ENCODE results near the gene SLC2A9. TPM values are rescaled to one million over a fixed set of nuclear protein-coding genes. Genes with fewer than 3 reads are reported as not detected.

Gene SLC2A9
- total RNA-seq, 2 experiments from 2014 or later = 1.1 to 1.2 TPM

DNA sequence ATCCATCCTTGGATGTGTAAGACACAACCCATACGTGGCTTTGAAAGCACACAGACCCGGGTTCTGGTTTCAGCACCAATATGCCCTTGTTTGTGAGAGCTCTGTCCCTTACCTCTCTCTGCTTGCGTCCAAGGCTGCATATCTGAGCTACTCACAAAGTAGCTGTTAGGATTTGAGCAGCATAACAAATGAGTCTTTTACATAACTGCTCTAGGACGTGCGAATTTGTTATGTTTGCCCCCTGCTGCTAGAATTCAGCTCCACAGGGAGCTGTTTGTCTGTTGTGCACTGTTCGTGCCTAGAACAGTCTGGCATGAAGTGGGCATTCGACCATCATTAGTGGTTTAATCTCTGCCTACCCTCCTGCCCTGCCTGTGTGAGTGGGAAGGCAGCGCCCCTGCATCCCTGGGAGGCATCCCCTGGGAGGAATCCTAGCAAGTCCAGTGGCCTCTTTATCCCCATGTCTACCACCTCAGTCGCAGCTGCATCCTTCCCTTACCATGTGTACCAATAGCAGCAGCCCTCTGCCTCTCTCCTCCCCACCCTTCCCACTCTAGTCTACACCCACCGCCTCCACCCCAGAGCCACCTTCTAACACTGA lies 42.1 kb downstream of the SLC2A9 start:
- Mint-ChIP-seq H3K9me3 (peaks cover 4% of the 10 kb centered on the region), H3K27me3 (no peaks in the 10 kb centered on the region), H3K4me1 (peaks cover 3% of the 10 kb centered on the region)

GRCh38 chr4:9977518-9978031 lies 43.7 kb downstream of the SLC2A9 start:
- H3K27me3 Mint-ChIP-seq = no peaks in the 10 kb centered on the region
- peaks cover 4% of the 10 kb centered on the region for H3K4me1 Mint-ChIP-seq
- no peak overlapping the region for H3K27ac Mint-ChIP-seq
- H3K4me3 Mint-ChIP-seq = no peak overlapping the region
- DNase-seq = no peak
- peaks cover 10% of the 10 kb centered on the region for H3K9me3 Mint-ChIP-seq
- H3K36me3 Mint-ChIP-seq = peaks cover 15% of the 10 kb centered on the region

More for the DNA sequence above, 42.1 kb downstream of the SLC2A9 start:
- Mint-ChIP-seq H3K27ac (no peak overlapping the region), H3K4me3 (no peak overlapping the region), H3K36me3 (peaks cover 8% of the 10 kb centered on the region)
- no peak for DNase-seq

DNA sequence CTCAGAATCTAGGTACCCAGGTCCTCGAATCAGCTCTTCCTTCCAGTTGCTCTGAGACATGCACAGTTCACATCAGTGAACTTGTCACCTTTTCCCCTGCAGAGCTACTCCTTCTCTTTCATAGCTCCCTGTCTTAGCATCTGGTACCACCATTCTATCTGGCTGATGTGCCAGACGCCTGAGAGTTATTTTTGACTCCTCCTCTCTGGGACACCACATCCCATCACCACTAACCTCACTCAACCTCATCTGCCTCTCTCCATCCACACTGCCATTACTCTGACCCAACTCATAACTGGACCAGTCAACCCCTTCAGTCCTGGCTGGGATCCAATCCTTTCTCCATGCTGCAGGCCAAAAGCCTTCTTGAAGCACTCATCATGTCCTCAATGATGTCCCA lies 44.5 kb downstream of the SLC2A9 start:
- peaks cover 13% of the 10 kb centered on the region for H3K9me3 Mint-ChIP-seq
- H3K27ac Mint-ChIP-seq = peak overlapping the region; percentile 9
- H3K4me3 Mint-ChIP-seq = no peak overlapping the region
- H3K27me3 Mint-ChIP-seq = no peaks in the 10 kb centered on the region
- H3K36me3 Mint-ChIP-seq = peaks cover 14% of the 10 kb centered on the region
- no peak for DNase-seq
- peaks cover 7% of the 10 kb centered on the region for H3K4me1 Mint-ChIP-seq

- Mint-ChIP-seq H3K36me3 (peaks cover 14% of the 10 kb centered on the region), H3K4me1 (peaks cover 7% of the 10 kb centered on the region), H3K27me3 (no peaks in the 10 kb centered on the region), H3K4me3 (no peak overlapping the region), H3K9me3 (peaks cover 13% of the 10 kb centered on the region), H3K27ac (no peak overlapping the region)
- DNase-seq = no peak
Measured at GRCh38 chr4:9976293-9976692, 45.0 kb downstream of the SLC2A9 start.

GRCh38 chr4:9971711-9972110 lies 49.6 kb downstream of the SLC2A9 start:
- H3K27me3 Mint-ChIP-seq = no peaks in the 10 kb centered on the region

GRCh38 chr4:9970399-9971011 lies 50.8 kb downstream of the SLC2A9 start:
- H3K36me3 Mint-ChIP-seq = peaks cover 20% of the 10 kb centered on the region
- peak overlapping the region; percentile 75 for H3K27ac Mint-ChIP-seq
- H3K27me3 Mint-ChIP-seq = no peaks in the 10 kb centered on the region
- peaks cover 16% of the 10 kb centered on the region for H3K4me1 Mint-ChIP-seq
- H3K4me3 Mint-ChIP-seq = no peak overlapping the region
- no peak for DNase-seq
- H3K9me3 Mint-ChIP-seq = peaks cover 13% of the 10 kb centered on the region

More at GRCh38 chr4:9971711-9972110, 49.6 kb downstream of the SLC2A9 start:
- Mint-ChIP-seq H3K36me3 (peaks cover 20% of the 10 kb centered on the region), H3K4me3 (no peak overlapping the region), H3K4me1 (peaks cover 18% of the 10 kb centered on the region), H3K9me3 (peaks cover 13% of the 10 kb centered on the region), H3K27ac (no peak overlapping the region)
- DNase-seq = no peak

DNA sequence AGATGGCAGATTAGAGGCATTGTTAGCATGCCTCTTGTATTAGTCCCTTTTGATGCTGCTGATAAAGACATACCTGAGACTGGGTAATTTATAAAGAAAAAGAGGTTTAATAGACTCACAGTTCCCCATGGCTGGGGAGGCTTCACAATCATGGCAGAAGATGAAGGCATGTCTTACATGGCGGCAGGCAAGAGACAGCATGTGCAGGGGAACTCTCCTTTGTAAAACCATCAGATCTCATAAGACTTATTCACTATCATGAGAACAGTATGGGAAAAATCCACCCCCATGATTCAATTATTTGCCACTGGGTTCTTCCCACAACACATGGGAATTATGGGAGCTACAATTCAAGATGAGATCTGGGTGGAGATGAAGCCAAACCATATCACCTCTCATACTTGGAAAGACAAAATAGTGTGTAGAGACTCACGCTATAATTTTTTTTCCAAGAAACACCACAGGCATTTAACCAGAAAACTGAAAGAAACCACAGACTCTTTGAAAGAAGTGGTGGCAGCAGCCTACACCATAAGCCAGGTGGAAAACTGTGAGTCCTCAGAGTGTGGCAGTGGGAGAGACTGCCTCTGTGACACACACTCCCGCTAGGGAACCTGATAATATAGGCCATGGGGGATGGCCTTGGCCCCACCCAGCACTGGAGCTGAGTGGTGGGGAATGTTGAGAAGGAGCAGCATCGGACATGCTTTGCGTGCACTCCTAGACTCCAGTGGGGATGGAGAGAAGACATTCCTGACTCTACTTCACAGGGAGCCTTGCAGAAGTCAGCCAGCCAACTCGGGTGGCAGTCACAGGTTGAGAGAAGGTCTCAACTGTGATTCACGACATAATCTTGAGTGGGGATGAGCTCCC lies 51.5 kb downstream of the SLC2A9 start:
- no peak overlapping the region for H3K4me3 Mint-ChIP-seq
- H3K4me1 Mint-ChIP-seq = peaks cover 16% of the 10 kb centered on the region
- H3K27me3 Mint-ChIP-seq = no peaks in the 10 kb centered on the region
- H3K36me3 Mint-ChIP-seq = peaks cover 18% of the 10 kb centered on the region
- H3K27ac Mint-ChIP-seq = peak overlapping the region; percentile 75
- DNase-seq = peak; percentile 29
- H3K9me3 Mint-ChIP-seq = peaks cover 13% of the 10 kb centered on the region

GRCh38 chr4:9968472-9968871 lies 52.8 kb downstream of the SLC2A9 start:
- no peak for DNase-seq

DNA sequence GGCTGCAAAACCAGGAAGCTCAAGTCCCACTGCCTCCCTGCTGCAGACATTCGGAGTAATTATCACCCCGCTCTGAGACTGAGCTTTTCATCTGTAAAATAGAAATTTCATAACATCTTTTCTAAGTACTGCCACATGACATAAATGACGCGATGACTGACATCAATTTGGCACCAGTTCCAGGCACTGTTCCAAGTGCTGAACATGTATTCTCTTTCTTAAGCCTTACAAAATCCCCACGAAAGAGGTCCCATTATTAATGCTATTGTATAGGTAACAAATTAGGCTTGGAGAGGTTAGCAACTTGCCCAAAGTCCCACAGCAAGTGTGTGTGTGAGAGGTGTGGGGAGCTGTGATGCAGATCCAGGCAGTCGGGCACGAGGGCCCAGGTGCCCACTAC lies 56.4 kb downstream of the SLC2A9 start:
- Mint-ChIP-seq H3K27ac (no peak overlapping the region), H3K36me3 (peaks cover 7% of the 10 kb centered on the region), H3K4me3 (no peak overlapping the region)

More at GRCh38 chr4:9968472-9968871, 52.8 kb downstream of the SLC2A9 start:
- H3K36me3 Mint-ChIP-seq = peaks cover 18% of the 10 kb centered on the region
- H3K9me3 Mint-ChIP-seq = peaks cover 13% of the 10 kb centered on the region
- H3K4me1 Mint-ChIP-seq = peaks cover 16% of the 10 kb centered on the region
- H3K27me3 Mint-ChIP-seq = no peaks in the 10 kb centered on the region
- H3K27ac Mint-ChIP-seq = peak overlapping the region; percentile 3
- H3K4me3 Mint-ChIP-seq = no peak overlapping the region

GRCh38 chr4:9963328-9963727 lies 58.0 kb downstream of the SLC2A9 start:
- Mint-ChIP-seq H3K9me3 (peaks cover 10% of the 10 kb centered on the region), H3K4me3 (no peak overlapping the region), H3K27ac (no peak overlapping the region), H3K27me3 (no peaks in the 10 kb centered on the region), H3K36me3 (peaks cover 3% of the 10 kb centered on the region), H3K4me1 (no peaks in the 10 kb centered on the region)
- no peak for DNase-seq

More for the DNA sequence above, 56.4 kb downstream of the SLC2A9 start:
- H3K4me1 Mint-ChIP-seq = peaks cover 4% of the 10 kb centered on the region
- peaks cover 14% of the 10 kb centered on the region for H3K9me3 Mint-ChIP-seq
- no peaks in the 10 kb centered on the region for H3K27me3 Mint-ChIP-seq
- DNase-seq = no peak

DNA sequence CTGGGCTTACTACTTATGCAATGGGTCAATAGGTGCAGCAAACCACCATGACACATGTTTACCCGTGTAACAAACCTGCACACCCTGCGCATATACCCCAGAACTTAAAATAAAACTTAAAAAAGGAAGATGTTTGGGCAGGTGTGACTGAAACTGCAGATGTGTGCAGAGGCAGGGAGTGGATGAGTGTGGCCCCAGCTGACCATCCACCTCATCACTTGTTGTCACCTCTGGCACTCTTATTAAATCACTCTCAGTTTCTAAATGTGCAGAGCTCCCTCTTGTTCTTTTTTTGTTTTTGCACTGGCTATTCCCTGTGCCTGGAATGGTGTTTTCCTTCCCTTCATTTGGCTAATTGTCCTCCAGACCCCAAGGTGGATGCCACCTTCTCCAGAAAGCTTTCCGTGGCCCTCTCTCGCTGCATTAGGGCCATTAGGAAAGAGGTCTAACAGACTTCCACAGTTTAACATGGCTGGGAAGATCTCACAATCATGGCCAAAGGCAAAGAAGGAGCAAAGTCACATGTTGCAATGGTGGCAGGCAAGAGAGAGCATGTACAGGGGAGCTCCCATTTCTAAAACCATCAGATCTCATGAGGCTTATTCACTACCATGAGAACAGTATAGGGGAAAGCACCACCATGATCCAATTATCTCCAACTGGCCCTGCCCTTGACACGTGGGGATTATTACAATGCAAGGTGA lies 58.5 kb downstream of the SLC2A9 start:
- H3K27me3 Mint-ChIP-seq = no peaks in the 10 kb centered on the region
- no peak overlapping the region for H3K4me3 Mint-ChIP-seq
- no peak for DNase-seq
- no peak overlapping the region for H3K27ac Mint-ChIP-seq
- peaks cover 10% of the 10 kb centered on the region for H3K9me3 Mint-ChIP-seq
- H3K4me1 Mint-ChIP-seq = no peaks in the 10 kb centered on the region
- H3K36me3 Mint-ChIP-seq = peaks cover 3% of the 10 kb centered on the region

- Mint-ChIP-seq H3K27me3 (no peaks in the 10 kb centered on the region), H3K4me1 (no peaks in the 10 kb centered on the region), H3K4me3 (no peak overlapping the region), H3K9me3 (no peaks in the 10 kb centered on the region), H3K36me3 (no peaks in the 10 kb centered on the region), H3K27ac (no peak overlapping the region)
- DNase-seq = no peak
Measured at GRCh38 chr4:9954468-9954867, 66.8 kb downstream of the SLC2A9 start.

DNA sequence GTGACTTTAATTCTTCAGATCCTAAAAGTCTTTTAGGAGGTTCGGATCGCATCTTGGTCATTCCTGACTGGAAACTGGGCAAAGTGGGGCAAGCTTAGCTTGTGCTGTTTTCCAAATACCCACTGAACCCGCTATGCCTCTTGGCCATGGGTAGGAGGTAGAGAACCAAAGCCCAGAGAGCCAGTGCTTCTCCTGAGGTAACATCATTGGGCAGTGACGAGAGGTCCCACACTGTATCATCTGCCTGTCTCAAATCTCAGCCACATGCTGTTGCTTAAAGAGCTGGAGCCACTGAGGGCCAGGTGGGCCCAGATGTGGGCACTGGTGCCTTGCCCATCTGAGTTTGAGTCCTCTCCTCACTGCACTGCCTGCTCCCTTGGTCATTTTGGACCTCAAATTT lies 68.2 kb downstream of the SLC2A9 start:
- Mint-ChIP-seq H3K36me3 (no peaks in the 10 kb centered on the region), H3K27me3 (no peaks in the 10 kb centered on the region), H3K27ac (no peak overlapping the region), H3K4me3 (no peak overlapping the region), H3K9me3 (no peaks in the 10 kb centered on the region), H3K4me1 (no peaks in the 10 kb centered on the region)
- no peak for DNase-seq

- H3K4me3 Mint-ChIP-seq = no peak overlapping the region
- DNase-seq = no peak
- H3K27ac Mint-ChIP-seq = no peak overlapping the region
Measured at GRCh38 chr4:9952415-9952950, 68.8 kb downstream of the SLC2A9 start.

More at GRCh38 chr4:9952415-9952950, 68.8 kb downstream of the SLC2A9 start:
- Mint-ChIP-seq H3K4me1 (no peaks in the 10 kb centered on the region), H3K27me3 (no peaks in the 10 kb centered on the region), H3K36me3 (no peaks in the 10 kb centered on the region), H3K9me3 (no peaks in the 10 kb centered on the region)

All from activated naive CD8-positive, alpha-beta T cell treated with anti-CD3 and anti-CD28 coated beads for 36 hours (primary cell).